ENCODE results near the gene NHSL2. TPM values are rescaled to one million over a fixed set of nuclear protein-coding genes. Genes with fewer than 3 reads are reported as not detected.
"Not testable (repeated sequence)": the region's sequence is repeated elsewhere in the genome, so short reads cannot be mapped to it uniquely, and the experiment has no call there.

The NHSL2 gene
- total and polyA plus RNA-seq, 2 experiments from 2014 or later = 4.7 to 9.5 TPM

DNA sequence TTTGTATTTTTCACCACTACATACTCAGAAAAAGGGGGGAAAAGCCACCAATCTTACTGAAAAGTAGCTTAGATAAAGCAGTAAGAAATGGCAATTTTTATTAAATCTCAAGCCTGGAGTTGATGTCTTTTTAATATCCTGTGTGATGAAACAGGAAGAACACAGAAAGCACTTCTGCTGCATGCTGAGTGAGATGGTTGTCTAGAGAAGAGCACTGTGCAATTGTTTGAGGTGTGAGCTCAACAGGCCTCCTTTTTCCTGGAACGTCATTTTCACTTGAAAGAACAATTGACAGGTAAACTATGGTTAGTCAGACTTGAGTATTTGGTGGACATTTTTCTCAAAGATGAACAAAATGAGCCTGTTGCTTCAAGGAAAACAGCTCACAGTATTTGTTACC is 147.2 kb downstream of the NHSL2 start (continued):
- TF ChIP-seq, protein P1, sequence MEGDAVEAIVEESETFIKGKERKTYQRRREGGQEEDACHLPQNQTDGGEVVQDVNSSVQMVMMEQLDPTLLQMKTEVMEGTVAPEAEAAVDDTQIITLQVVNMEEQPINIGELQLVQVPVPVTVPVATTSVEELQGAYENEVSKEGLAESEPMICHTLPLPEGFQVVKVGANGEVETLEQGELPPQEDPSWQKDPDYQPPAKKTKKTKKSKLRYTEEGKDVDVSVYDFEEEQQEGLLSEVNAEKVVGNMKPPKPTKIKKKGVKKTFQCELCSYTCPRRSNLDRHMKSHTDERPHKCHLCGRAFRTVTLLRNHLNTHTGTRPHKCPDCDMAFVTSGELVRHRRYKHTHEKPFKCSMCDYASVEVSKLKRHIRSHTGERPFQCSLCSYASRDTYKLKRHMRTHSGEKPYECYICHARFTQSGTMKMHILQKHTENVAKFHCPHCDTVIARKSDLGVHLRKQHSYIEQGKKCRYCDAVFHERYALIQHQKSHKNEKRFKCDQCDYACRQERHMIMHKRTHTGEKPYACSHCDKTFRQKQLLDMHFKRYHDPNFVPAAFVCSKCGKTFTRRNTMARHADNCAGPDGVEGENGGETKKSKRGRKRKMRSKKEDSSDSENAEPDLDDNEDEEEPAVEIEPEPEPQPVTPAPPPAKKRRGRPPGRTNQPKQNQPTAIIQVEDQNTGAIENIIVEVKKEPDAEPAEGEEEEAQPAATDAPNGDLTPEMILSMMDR (conservative IDR thresholded peaks at IDR 0.05; ENCODE audit: low read depth in 2 of 2) = no peak
- no peak for TF ChIP-seq NANOG (IDR thresholded peaks at IDR 0.05; ENCODE audit: borderline replicate concordance)

DNA sequence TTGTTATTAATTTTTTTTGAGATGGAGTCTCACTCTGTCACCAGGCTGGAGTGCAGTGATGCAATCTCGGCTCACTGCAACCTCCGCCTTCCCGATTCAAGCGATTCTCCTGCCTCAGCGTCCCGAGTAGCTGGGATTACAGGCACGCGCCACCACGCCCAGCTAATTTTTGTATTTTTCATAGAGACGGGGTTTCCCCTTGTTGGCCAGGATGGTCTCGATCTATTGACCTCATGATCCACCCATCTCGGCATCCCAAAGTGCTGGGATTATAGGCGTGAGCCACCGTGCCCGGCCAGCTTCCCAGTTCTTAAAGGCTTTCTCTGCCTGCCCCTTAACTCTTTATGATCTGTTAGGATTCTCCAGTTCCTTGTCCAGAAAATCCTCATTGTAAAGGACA is 147.7 kb downstream of the NHSL2 start:
- H3K27me3 Mint-ChIP-seq (ENCODE audit: insufficient read depth, low read depth, poor library complexity); H3K27ac ChIP-seq (ENCODE audit: low read depth); DNase-seq (ENCODE audit: low spot score); H3K27ac Mint-ChIP-seq; H3K36me3 Mint-ChIP-seq (ENCODE audit: low read depth); H3K9me3 Mint-ChIP-seq; H3K4me3 ChIP-seq; H3K36me3 ChIP-seq (ENCODE audit: insufficient read depth); H2AFZ ChIP-seq; H3K4me3 Mint-ChIP-seq; H3K27me3 ChIP-seq (ENCODE audit: insufficient read depth); H3K4me2 ChIP-seq; H3F3A ChIP-seq (replicated peaks; ENCODE audit: low read depth); H4K20me1 ChIP-seq (replicated peaks; ENCODE audit: insufficient read depth); ATAC-seq; H3K79me2 ChIP-seq (replicated peaks; ENCODE audit: insufficient read depth); H3K9me2 ChIP-seq (ENCODE audit: insufficient read depth): not testable (repeated sequence)
- H3K4me1 Mint-ChIP-seq = peaks cover 62% of the 10 kb centered on the region
- H3K4me1 ChIP-seq (ENCODE audit: insufficient read depth) = peaks cover 27% of the 10 kb centered on the region

DNA sequence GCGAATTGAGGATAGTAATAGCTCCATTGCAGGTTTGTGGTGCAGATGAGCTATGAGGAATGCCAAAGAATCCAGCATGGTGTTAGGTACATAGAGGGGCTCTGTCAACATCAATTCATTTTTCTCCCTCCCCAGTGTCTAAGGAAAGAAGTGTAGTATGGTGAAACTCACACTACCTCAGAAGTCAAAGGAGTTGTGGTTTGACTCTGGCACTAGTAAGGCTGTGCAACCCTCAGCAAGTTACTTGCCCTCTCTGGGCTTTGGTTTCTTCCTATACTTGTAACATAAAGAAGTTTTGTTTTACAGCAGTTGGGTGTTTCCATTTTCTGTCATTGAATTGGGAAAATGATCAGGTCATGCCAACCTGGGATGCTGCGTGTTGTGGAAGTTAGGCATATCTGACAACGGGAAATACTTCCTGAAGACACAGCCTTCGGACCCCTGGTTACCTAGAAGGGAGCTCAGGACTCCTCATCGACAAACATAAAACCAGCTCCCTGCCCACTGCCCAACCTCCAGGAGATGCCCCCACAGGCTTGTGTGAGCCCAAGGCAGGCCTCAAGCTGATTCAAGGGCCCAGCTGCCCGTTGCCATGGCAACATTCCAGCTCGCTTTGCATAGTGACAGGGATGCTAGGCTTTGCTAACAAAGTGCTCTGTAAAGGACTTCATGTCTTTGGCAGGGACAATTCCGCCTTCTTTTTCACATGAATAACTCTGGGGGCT is 149.7 kb downstream of the NHSL2 start:
- Mint-ChIP-seq H3K27ac (no peak overlapping the region), H3K4me3 (no peak overlapping the region), H3K4me1 (peaks cover 42% of the 10 kb centered on the region), H3K27me3 (ENCODE audit: insufficient read depth, low read depth, poor library complexity) (peaks cover 2% of the 10 kb centered on the region), H3K36me3 (ENCODE audit: low read depth) (peaks cover 3% of the 10 kb centered on the region; the same call in 1 of the 3 replicates), H3K9me3 (no peaks in the 10 kb centered on the region)
- H2AFZ ChIP-seq = no peak overlapping the region
- H3K27me3 ChIP-seq (ENCODE audit: insufficient read depth) = no peaks in the 10 kb centered on the region
- H3K36me3 ChIP-seq (ENCODE audit: insufficient read depth) = no peaks in the 10 kb centered on the region
- ATAC-seq (peak; percentile 83), DNase-seq (ENCODE audit: low spot score) (peak; percentile 76)
- peaks cover 6% of the 10 kb centered on the region; the same call in 1 of the 2 replicates for H3K79me2 ChIP-seq (replicated peaks; ENCODE audit: insufficient read depth)
- H3F3A ChIP-seq (replicated peaks; ENCODE audit: low read depth) = no peaks in the 10 kb centered on the region
- H3K4me1 ChIP-seq (ENCODE audit: insufficient read depth) = peaks cover 7% of the 10 kb centered on the region; the same call in 1 of the 2 replicates
- H3K27ac ChIP-seq (ENCODE audit: low read depth) = no peak overlapping the region
- H3K4me3 ChIP-seq = no peak overlapping the region
- H3K4me2 ChIP-seq = no peak overlapping the region
- H3K9me2 ChIP-seq (ENCODE audit: insufficient read depth) = no peaks in the 10 kb centered on the region
- H4K20me1 ChIP-seq (replicated peaks; ENCODE audit: insufficient read depth) = no peaks in the 10 kb centered on the region
- TF ChIP-seq CREB1 (CRISPR knock-in tag; IDR thresholded peaks at IDR 0.05; ENCODE audit: low read depth) (no peak), EZH2phosphoT487 (IDR thresholded peaks at IDR 0.05; ENCODE audit: unreplicated experiment) (no peak), EZH2 (IDR thresholded peaks at IDR 0.05; ENCODE audit: low read depth, unreplicated experiment) (no peak)
- TF ChIP-seq, protein P2, sequence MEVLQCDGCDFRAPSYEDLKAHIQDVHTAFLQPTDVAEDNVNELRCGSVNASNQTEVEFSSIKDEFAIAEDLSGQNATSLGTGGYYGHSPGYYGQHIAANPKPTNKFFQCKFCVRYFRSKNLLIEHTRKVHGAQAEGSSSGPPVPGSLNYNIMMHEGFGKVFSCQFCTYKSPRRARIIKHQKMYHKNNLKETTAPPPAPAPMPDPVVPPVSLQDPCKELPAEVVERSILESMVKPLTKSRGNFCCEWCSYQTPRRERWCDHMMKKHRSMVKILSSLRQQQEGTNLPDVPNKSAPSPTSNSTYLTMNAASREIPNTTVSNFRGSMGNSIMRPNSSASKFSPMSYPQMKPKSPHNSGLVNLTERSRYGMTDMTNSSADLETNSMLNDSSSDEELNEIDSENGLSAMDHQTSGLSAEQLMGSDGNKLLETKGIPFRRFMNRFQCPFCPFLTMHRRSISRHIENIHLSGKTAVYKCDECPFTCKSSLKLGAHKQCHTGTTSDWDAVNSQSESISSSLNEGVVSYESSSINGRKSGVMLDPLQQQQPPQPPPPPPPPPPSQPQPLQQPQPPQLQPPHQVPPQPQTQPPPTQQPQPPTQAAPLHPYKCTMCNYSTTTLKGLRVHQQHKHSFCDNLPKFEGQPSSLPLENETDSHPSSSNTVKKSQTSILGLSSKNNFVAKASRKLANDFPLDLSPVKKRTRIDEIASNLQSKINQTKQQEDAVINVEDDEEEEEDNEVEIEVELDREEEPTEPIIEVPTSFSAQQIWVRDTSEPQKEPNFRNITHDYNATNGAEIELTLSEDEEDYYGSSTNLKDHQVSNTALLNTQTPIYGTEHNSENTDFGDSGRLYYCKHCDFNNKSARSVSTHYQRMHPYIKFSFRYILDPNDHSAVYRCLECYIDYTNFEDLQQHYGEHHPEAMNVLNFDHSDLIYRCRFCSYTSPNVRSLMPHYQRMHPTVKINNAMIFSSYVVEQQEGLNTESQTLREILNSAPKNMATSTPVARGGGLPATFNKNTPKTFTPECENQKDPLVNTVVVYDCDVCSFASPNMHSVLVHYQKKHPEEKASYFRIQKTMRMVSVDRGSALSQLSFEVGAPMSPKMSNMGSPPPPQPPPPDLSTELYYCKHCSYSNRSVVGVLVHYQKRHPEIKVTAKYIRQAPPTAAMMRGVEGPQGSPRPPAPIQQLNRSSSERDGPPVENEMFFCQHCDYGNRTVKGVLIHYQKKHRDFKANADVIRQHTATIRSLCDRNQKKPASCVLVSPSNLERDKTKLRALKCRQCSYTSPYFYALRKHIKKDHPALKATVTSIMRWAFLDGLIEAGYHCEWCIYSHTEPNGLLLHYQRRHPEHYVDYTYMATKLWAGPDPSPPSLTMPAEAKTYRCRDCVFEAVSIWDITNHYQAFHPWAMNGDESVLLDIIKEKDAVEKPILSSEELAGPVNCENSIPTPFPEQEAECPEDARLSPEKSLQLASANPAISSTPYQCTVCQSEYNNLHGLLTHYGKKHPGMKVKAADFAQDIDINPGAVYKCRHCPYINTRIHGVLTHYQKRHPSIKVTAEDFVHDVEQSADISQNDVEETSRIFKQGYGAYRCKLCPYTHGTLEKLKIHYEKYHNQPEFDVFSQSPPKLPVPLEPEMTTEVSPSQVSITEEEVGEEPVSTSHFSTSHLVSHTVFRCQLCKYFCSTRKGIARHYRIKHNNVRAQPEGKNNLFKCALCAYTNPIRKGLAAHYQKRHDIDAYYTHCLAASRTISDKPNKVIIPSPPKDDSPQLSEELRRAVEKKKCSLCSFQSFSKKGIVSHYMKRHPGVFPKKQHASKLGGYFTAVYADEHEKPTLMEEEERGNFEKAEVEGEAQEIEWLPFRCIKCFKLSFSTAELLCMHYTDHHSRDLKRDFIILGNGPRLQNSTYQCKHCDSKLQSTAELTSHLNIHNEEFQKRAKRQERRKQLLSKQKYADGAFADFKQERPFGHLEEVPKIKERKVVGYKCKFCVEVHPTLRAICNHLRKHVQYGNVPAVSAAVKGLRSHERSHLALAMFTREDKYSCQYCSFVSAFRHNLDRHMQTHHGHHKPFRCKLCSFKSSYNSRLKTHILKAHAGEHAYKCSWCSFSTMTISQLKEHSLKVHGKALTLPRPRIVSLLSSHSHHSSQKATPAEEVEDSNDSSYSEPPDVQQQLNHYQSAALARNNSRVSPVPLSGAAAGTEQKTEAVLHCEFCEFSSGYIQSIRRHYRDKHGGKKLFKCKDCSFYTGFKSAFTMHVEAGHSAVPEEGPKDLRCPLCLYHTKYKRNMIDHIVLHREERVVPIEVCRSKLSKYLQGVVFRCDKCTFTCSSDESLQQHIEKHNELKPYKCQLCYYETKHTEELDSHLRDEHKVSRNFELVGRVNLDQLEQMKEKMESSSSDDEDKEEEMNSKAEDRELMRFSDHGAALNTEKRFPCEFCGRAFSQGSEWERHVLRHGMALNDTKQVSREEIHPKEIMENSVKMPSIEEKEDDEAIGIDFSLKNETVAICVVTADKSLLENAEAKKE (CRISPR knock-in tag; IDR thresholded peaks at IDR 0.05) = no peak
- TF ChIP-seq, protein P3, sequence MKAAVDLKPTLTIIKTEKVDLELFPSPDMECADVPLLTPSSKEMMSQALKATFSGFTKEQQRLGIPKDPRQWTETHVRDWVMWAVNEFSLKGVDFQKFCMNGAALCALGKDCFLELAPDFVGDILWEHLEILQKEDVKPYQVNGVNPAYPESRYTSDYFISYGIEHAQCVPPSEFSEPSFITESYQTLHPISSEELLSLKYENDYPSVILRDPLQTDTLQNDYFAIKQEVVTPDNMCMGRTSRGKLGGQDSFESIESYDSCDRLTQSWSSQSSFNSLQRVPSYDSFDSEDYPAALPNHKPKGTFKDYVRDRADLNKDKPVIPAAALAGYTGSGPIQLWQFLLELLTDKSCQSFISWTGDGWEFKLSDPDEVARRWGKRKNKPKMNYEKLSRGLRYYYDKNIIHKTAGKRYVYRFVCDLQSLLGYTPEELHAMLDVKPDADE (IDR thresholded peaks at IDR 0.05) = no peak
- TF ChIP-seq, protein P1 (conservative IDR thresholded peaks at IDR 0.05; ENCODE audit: low read depth in 2 of 2) = no peak

Measured in GM23338 (cell line).